Measurements from ENCODE around the gene ADRA2C. TPM values are rescaled to one million over a fixed set of nuclear protein-coding genes. Genes with fewer than 3 reads are reported as not detected.

Gene ADRA2C
- not detected for total RNA-seq

GRCh38 chr4:3766036-3766784 is at the start of gene ADRA2C:
Gene ADRA2C (plus strand): TSS chr4:3766385. CDS start chr4:3766607, 222 bp downstream.
- DNase-seq, result no peak

GRCh38 chr4:3716631-3717235 is 49.5 kb upstream of the ADRA2C start:
- no peak for DNase-seq

GRCh38 chr4:3717241-3717640 is 48.9 kb upstream of the ADRA2C start:
- DNase-seq, result no peak

- DNase-seq, result no peak
Measured at GRCh38 chr4:3718462-3718861, 47.7 kb upstream of the ADRA2C start.

GRCh38 chr4:3719191-3719590 is 47.0 kb upstream of the ADRA2C start:
- DNase-seq, result no peak

GRCh38 chr4:3719836-3720235 is 46.3 kb upstream of the ADRA2C start:
- no peak for DNase-seq

GRCh38 chr4:3720466-3720865 is 45.7 kb upstream of the ADRA2C start:
- DNase-seq, result no peak

- DNase-seq, result no peak
Measured at GRCh38 chr4:3721186-3721585, 45.0 kb upstream of the ADRA2C start.

- DNase-seq, result no peak
Measured at GRCh38 chr4:3721627-3722026, 44.6 kb upstream of the ADRA2C start.

- no peak for DNase-seq
Measured at GRCh38 chr4:3722446-3723231, 43.5 kb upstream of the ADRA2C start.

- DNase-seq, result no peak
Measured at GRCh38 chr4:3723232-3723642, 42.9 kb upstream of the ADRA2C start.

GRCh38 chr4:3724319-3725231 is 41.6 kb upstream of the ADRA2C start:
- no peak for DNase-seq

GRCh38 chr4:3725936-3726870 is 40.0 kb upstream of the ADRA2C start:
- no peak for DNase-seq

- no peak for DNase-seq
Measured at GRCh38 chr4:3727847-3728469, 38.2 kb upstream of the ADRA2C start.

- DNase-seq, result no peak
Measured at GRCh38 chr4:3729188-3729881, 36.9 kb upstream of the ADRA2C start.

GRCh38 chr4:3729882-3730226 is 36.3 kb upstream of the ADRA2C start:
- DNase-seq, result no peak

GRCh38 chr4:3730422-3731190 is 35.6 kb upstream of the ADRA2C start:
- no peak for DNase-seq

GRCh38 chr4:3732076-3733028 is 33.8 kb upstream of the ADRA2C start:
- DNase-seq, result no peak

All from effector CD4-positive, alpha-beta T cell (primary cell).